ENCODE results near the gene TLCD1. TPM values are rescaled to one million over a fixed set of nuclear protein-coding genes. Genes with fewer than 3 reads are reported as not detected.

The TLCD1 gene
- total and polyA plus RNA-seq, 10 of the 15 experiments (the other 5 are each of a cell fraction or from before 2014, with no cell fraction given): 2.9 to 19.8 (median 7.7) TPM

DNA sequence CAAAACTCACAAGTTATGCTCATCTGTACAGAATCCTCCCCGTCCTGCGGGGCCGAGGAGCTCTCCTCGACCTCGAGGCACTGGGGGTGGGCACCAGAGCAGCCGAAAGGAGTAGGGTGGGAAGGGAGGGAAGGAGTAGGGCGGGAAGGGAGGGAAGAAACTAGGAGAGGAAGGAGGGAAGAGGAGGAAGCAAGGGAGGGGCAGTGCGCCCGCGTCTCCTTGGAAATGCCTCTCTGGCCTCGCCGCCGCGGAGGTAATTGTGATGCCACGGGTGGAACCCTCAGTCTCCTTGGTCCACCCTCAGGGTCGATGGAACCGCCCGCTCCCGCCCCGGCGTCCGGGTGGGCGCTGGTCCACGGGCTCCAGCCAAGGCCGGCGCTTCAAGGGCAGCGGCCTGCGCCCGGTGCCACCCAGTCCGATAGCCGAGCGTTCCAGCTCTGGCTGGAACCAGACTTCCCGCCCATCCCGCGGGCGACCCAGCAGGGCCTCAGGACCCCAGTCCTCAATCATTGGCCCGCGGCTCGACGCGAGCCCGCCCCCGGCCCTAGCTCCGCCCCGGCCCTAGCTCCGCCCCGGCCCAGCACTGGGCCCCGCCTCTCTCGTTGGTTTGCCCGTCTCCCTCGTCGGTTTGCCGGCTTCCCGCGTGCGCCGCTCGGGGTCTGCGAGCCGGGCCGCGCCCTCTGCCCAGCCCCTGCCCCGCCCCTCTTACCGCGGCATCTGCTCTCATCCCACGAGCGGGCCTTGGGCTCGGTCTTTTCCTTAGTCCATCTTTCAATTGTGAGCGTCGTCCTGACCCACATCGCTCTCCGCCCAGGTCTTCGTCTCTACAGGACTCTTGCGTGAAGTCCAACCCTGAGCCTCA is 14.9 kb downstream of the TLCD1 start:
- intact Hi-C loops (cut with micrococcal nuclease; ENCODE audit: unreplicated experiment): loop anchor here (2.0 to 10.0 kb wide), 2 partner anchors 64 to 156 kb away; partner anchors contain the start of gene UNC119
- ChIA-PET SMC1A (ENCODE audit: uncharacterized antibody, unreplicated experiment) (interaction anchor here (0.6 to 2.6 kb wide), 13 partner anchors 9 to 160 kb away, joined by 3 to 13 read pairs (median 3); partner anchors contain the start of genes RPL23A, SDF2, SUPT6H and TLCD1), RAD21 (ENCODE audit: unreplicated experiment) (interaction anchor here (0.6 to 3.4 kb wide), 14 partner anchors 9 to 241 kb away, joined by 3 to 20 read pairs (median 5); partner anchors contain the start of genes BLTP2, PIGS, RPL23A and SDF2), CTCF (interaction anchor here (0.6 to 3.1 kb wide), 12 partner anchors 8 to 406 kb away, joined by 3 to 18 read pairs (median 4); partner anchors contain the start of genes RPL23A and TLCD1), POLR2A (interaction anchor here (0.5 to 3.5 kb wide), 21 partner anchors 9 to 240 kb away, joined by 3 to 29 read pairs (median 5); partner anchors contain the start of genes ALDOC, BLTP2, NEK8 and PIGS)
- Histone ChIP-seq H3K9ac (ENCODE audit: control insufficient read depth, insufficient read depth, low read length) (peak overlapping the region; percentile 72), H3K4me1 (ENCODE audit: control insufficient read depth, insufficient read depth, low read length) (peaks cover 9% of the 10 kb centered on the region), H3K79me2 (ENCODE audit: control insufficient read depth, insufficient read depth, low read length) (no peaks in the 10 kb centered on the region), H2AFZ (ENCODE audit: control insufficient read depth, low read depth, low read length) (peak overlapping the region; percentile 93), H3K4me2 (ENCODE audit: control insufficient read depth, insufficient read depth) (peak overlapping the region; percentile 95), H3K4me3 (peak overlapping the region; percentile 73), H3K27ac (ENCODE audit: control insufficient read depth, insufficient read depth) (peak overlapping the region; percentile 61), H3K27me3 (replicated peaks in 1 of 2; ENCODE audit: control insufficient read depth in 2 of 2, insufficient read depth in 2 of 2, low read length in 1 of 2) (no peaks in the 10 kb centered on the region), H3K36me3 (ENCODE audit: control insufficient read depth in 2 of 2, insufficient read depth in 2 of 2, low read length in 1 of 2) (no peaks in the 10 kb centered on the region; a peak in 1 of 4 replicates), H4K20me1 (ENCODE audit: control insufficient read depth, insufficient read depth) (no peaks in the 10 kb centered on the region), H3K9me3 (replicated peaks; ENCODE audit: control insufficient read depth, insufficient read depth, low read length) (no peaks in the 10 kb centered on the region)
- in situ Hi-C loops (cut with MboI): no loop called here
- peak; percentile 50 for DNase-seq (ENCODE audit: low read depth, low spot score)
- peak; percentile 81 for FAIRE-seq
- 3% methylated on average over 60 of the region's 74 CpGs for WGBS (ENCODE audit: insufficient coverage, insufficient replicate concordance, low lambda C conversion rate, missing lambda C conversion rate)
- no TSS peak for BruUV-seq (replicated peaks)
- ATAC-seq: peak; percentile 94
- TF ChIP-seq RB1 (IDR thresholded peaks at IDR 0.05; ENCODE audit: borderline replicate concordance): peak; percentile 59; the same call in 1 of the 2 replicates
- peak; percentile 84 for TF ChIP-seq NFYB (IDR thresholded peaks at IDR 0.05; ENCODE audit: insufficient read depth, low read depth, low read length)
- peak; percentile 30; the same call in 1 of the 2 replicates for TF ChIP-seq LARP7 (IDR thresholded peaks at IDR 0.05)
- TF ChIP-seq NR2F1 (conservative IDR thresholded peaks at IDR 0.05): peak; percentile 36; the same call in 1 of the 2 replicates
- 0 out of 3 replicates have a peak, but pooled peaks have one; percentile 19 for TF ChIP-seq POU2F2 (IDR thresholded peaks at IDR 0.05; ENCODE audit: borderline replicate concordance, low read depth, low read length)
- no peak; the same call in 1 of the 2 replicates for TF ChIP-seq NBN (IDR thresholded peaks at IDR 0.05)
- no peak for TF ChIP-seq RAD51 (IDR thresholded peaks at IDR 0.05)
- TF ChIP-seq MXI1 (IDR thresholded peaks at IDR 0.05; ENCODE audit: low read depth, low read length): peak; percentile 81
- peak; percentile 44 for TF ChIP-seq SP1 (IDR thresholded peaks at IDR 0.05; ENCODE audit: low read depth, low read length)
- no peak for TF ChIP-seq E4F1 (IDR thresholded peaks at IDR 0.05; ENCODE audit: borderline replicate concordance, partially characterized antibody)
- TF ChIP-seq IKZF2 (IDR thresholded peaks at IDR 0.05): no peak
- 0 out of 2 replicates have a peak, but pooled peaks have one; percentile 43 for TF ChIP-seq IKZF1 (conservative IDR thresholded peaks at IDR 0.05)
- TF ChIP-seq NKRF (conservative IDR thresholded peaks at IDR 0.05): peak; percentile 46
- peak; percentile 59 for TF ChIP-seq POLR2AphosphoS5 (IDR thresholded peaks at IDR 0.05; ENCODE audit: low read length)
- TF ChIP-seq BHLHE40 (IDR thresholded peaks at IDR 0.05; ENCODE audit: borderline replicate concordance in 1 of 2, low read depth in 2 of 2, low read length in 1 of 2): peak in 1 of 2 experiments; percentile 62; a peak in 1 of 4 replicates

Data from GM12878 (cell line).